Left ventricle myocardium inferior (tissue), 1 donor: ENCODE results near the gene RGPD8. TPM values are rescaled to one million over a fixed set of nuclear protein-coding genes. Genes with fewer than 3 reads are reported as not detected.

Experiments used
- DNase-seq: peaks from one replicate; pipeline ENCODE4 v3.0.0-alpha.2; 2020
- H3K27ac ChIP-seq: fragments of 200-600 bp; replicated peaks from 2 replicates; pipeline ENCODE4 v1.8.0; 2021
- H3K27me3 ChIP-seq: fragments of 200-600 bp; 2 replicates; pipeline ENCODE4 v1.8.0; 2021; ENCODE audit warnings: low read depth
- H3K36me3 ChIP-seq: fragments of 200-600 bp; 2 replicates; pipeline ENCODE4 v1.8.0; 2021
- H3K4me1 ChIP-seq: fragments of 200-600 bp; 2 replicates; pipeline ENCODE4 v1.8.0; 2021
- H3K4me3 ChIP-seq: fragments of 200-600 bp; 2 replicates; pipeline ENCODE4 v1.8.0; 2021; ENCODE audit warnings: mild to moderate bottlenecking, moderate library complexity
- H3K9me3 ChIP-seq: fragments of 200-600 bp; replicated peaks from 2 replicates; pipeline ENCODE4 v1.8.0; 2021
- CTCF ChIP-seq: fragments of 200-600 bp; IDR thresholded peaks from 2 replicates; pipeline ENCODE4 v1.8.0; 2021; ENCODE audit warnings: antibody characterized with exemption, mild to moderate bottlenecking, borderline replicate concordance
- intact Hi-C: fragments of 100-400 bp; cut with micrococcal nuclease; formaldehyde crosslinking; loops from one replicate; pipeline ENCODE4 v1.11.0; 2022
- total RNA-seq: library from RNA; stranded (reverse); fragmentation: NEBNext Ultra II Directional; extraction: Animal tissue kit (Norgen Biotek cat#: 25700); gene quantifications from one replicate; pipeline ENCODE4 v1.2.1, GENCODE V29; 2021
- donor health status: DM: no; HTN: yes; CAD: no; lungs with severe emphysema.

Gene RGPD8
- total RNA-seq, 1 donor from 2014 or later: 4.1 TPM

DNA sequence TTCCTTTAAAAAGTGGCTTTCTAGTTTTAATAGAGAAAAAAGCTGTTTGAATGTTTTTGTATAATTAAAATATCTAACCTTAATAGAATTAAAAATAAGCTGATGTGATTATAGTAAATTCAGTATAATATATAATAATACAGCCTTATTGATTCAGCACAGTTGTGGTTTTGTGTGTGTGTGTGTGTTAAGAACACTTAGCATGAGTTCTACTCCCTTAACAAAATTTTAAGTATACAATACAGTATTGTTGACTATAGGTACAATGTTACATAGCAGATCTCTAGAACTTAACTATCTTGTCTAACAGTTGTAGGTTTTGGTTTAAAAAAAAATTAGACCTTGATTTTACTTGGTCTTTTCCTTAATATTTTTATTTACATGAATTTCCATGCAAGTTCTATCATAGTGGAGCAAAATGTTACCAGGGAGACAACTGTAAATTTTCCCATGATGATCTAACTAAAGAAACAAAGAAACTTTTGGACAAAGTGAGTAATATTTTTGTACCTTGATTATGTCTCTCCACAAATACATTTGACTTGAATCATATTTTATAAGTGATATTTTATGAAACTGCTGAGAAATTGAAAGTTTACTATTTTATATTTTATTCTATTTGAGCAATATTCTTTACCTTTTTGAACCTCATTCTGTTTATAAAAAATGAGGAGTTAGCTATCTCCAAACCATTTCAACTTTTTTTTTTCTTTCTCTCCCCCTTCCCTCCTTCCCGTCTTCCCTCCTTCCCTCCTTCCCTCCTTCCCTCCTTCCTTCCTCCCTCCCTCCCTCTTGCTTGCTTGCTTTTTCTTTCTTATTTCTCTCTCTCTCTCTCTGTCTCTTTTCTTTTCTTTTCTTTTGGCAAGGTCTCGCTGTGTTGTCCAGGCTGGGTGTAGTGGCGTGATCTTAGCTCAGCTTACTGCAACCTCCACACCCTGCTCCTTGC, 111.8 kb downstream of the RGPD8 start:
- TF ChIP-seq CTCF: no peak
- Histone ChIP-seq H3K4me3 (no peak overlapping the region), H3K36me3 (peaks cover 65% of the 10 kb centered on the region), H3K27ac (no peak overlapping the region), H3K27me3 (no peaks in the 10 kb centered on the region), H3K4me1 (no peaks in the 10 kb centered on the region), H3K9me3 (no peaks in the 10 kb centered on the region)
- DNase-seq: no peak
- intact Hi-C loops: no loop called here

Other genes with a start within 250 kb of the RGPD8 start
- 15.2 TPM for gene ZC3H8, start 178.6 kb downstream of the RGPD8 start, total RNA-seq
- gene ZC3H6, start 158.0 kb downstream of the RGPD8 start, total RNA-seq: 23.5 TPM
- 47.1 TPM for gene TTL, start 48.5 kb upstream of the RGPD8 start, total RNA-seq
- gene POLR1B, start 108.8 kb upstream of the RGPD8 start, total RNA-seq: 11.7 TPM
- 19.2 TPM for gene CHCHD5, start 151.0 kb upstream of the RGPD8 start, total RNA-seq
- 10.5 TPM for gene SLC20A1, start 212.3 kb upstream of the RGPD8 start, total RNA-seq